ENCODE data around the gene RINL. TPM values are rescaled to one million over a fixed set of nuclear protein-coding genes. Genes with fewer than 3 reads are reported as not detected.

The RINL gene
- polyA plus RNA-seq, 1 donor from 2014 or later = 0.77 TPM

DNA sequence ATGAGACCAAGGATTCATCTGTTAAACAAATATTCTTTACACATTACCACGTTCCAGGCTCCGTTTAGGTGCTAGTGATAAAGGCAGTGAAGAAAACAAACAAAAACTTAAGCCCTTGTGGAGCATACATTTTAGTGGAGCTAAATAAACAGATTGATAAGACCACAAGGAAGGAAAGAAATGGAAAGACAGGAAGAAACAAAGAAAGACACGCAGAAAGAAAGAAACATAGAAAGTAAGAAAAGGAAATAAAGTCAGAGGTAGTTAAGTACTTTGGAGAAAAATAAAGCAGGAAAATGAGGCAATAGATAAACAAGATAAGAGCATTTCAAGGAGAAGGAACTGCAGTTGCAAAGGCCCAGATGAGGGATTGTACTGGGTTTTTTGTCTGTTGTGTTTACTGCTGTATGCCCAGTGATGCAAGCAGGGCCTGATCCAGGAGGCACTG, 22.7 kb upstream of the RINL start:
- Histone ChIP-seq H3F3A (ENCODE audit: insufficient read depth, low read length, poor library complexity, severe bottlenecking) (no peaks in the 10 kb centered on the region), H3K79me2 (replicated peaks; ENCODE audit: insufficient read depth, low read length) (no peaks in the 10 kb centered on the region), H2AFZ (ENCODE audit: low read depth, low read length) (peak overlapping the region; percentile 87), H3K27ac (ENCODE audit: low read length) (peak overlapping the region; percentile 82), H3K4me3 (ENCODE audit: low read length) (peak overlapping the region; percentile 83), H3K9me3 (ENCODE audit: low read length) (no peaks in the 10 kb centered on the region), H3K9ac (ENCODE audit: low read length) (peak overlapping the region; percentile 74), H3K36me3 (ENCODE audit: insufficient read depth, low read length) (no peaks in the 10 kb centered on the region), H3K4me2 (ENCODE audit: low read length) (peak overlapping the region; percentile 97), H4K20me1 (ENCODE audit: insufficient read depth) (no peaks in the 10 kb centered on the region), H3K9me2 (ENCODE audit: insufficient read depth, low read length) (no peaks in the 10 kb centered on the region), H3K27me3 (ENCODE audit: insufficient read depth, low read depth, low read length) (no peaks in the 10 kb centered on the region)
- no peak for TF ChIP-seq CTCF (IDR thresholded peaks at IDR 0.05; ENCODE audit: poor library complexity, severe bottlenecking)
- no peak for TF ChIP-seq SMC3 (conservative IDR thresholded peaks at IDR 0.05; ENCODE audit: poor library complexity)
- TF ChIP-seq REST (IDR thresholded peaks at IDR 0.05; ENCODE audit: borderline replicate concordance) = no peak
- TF ChIP-seq MXI1 (conservative IDR thresholded peaks at IDR 0.05; ENCODE audit: poor library complexity, severe bottlenecking) = no peak
- TF ChIP-seq POLR2AphosphoS5 (IDR thresholded peaks at IDR 0.05) = no peak
- no peak for TF ChIP-seq RAD21 (conservative IDR thresholded peaks at IDR 0.05)
- no peak for TF ChIP-seq EZH2 (IDR thresholded peaks at IDR 0.05; ENCODE audit: borderline replicate concordance, insufficient read depth, low read length, poor library complexity, severe bottlenecking)
- no peak for TF ChIP-seq TAF1 (IDR thresholded peaks at IDR 0.05; ENCODE audit: low read depth)
- no peak for TF ChIP-seq EP300 (conservative IDR thresholded peaks at IDR 0.05; ENCODE audit: poor library complexity, severe bottlenecking)

- H3K27me3 ChIP-seq (ENCODE audit: insufficient read depth, low read depth, low read length) = no peaks in the 10 kb centered on the region
- no peaks in the 10 kb centered on the region for H3K79me2 ChIP-seq (replicated peaks; ENCODE audit: insufficient read depth, low read length)
- H2AFZ ChIP-seq (ENCODE audit: low read depth, low read length) = peak overlapping the region; percentile 87
- peak overlapping the region; percentile 82 for H3K27ac ChIP-seq (ENCODE audit: low read length)
- H3K4me2 ChIP-seq (ENCODE audit: low read length) = peak overlapping the region; percentile 97
- H4K20me1 ChIP-seq (ENCODE audit: insufficient read depth) = no peaks in the 10 kb centered on the region
- H3K9me3 ChIP-seq (ENCODE audit: low read length) = no peaks in the 10 kb centered on the region
- no peaks in the 10 kb centered on the region for H3K36me3 ChIP-seq (ENCODE audit: insufficient read depth, low read length)
- H3K4me3 ChIP-seq (ENCODE audit: low read length) = peak overlapping the region; percentile 83
- H3F3A ChIP-seq (ENCODE audit: insufficient read depth, low read length, poor library complexity, severe bottlenecking) = no peaks in the 10 kb centered on the region
- H3K9ac ChIP-seq (ENCODE audit: low read length) = peak overlapping the region; percentile 74
- no peaks in the 10 kb centered on the region for H3K9me2 ChIP-seq (ENCODE audit: insufficient read depth, low read length)
- TF ChIP-seq SMC3 (conservative IDR thresholded peaks at IDR 0.05; ENCODE audit: poor library complexity) = peak; percentile 14
- TF ChIP-seq EZH2 (IDR thresholded peaks at IDR 0.05; ENCODE audit: borderline replicate concordance, insufficient read depth, low read length, poor library complexity, severe bottlenecking) = no peak
- peak; percentile 17 for TF ChIP-seq TAF1 (IDR thresholded peaks at IDR 0.05; ENCODE audit: low read depth)
- peak; percentile 36 for TF ChIP-seq POLR2AphosphoS5 (IDR thresholded peaks at IDR 0.05)
- TF ChIP-seq RAD21 (conservative IDR thresholded peaks at IDR 0.05) = no peak
- no peak for TF ChIP-seq REST (IDR thresholded peaks at IDR 0.05; ENCODE audit: borderline replicate concordance)
- TF ChIP-seq MXI1 (conservative IDR thresholded peaks at IDR 0.05; ENCODE audit: poor library complexity, severe bottlenecking) = no peak
- TF ChIP-seq CTCF (IDR thresholded peaks at IDR 0.05; ENCODE audit: poor library complexity, severe bottlenecking) = no peak
These were observed 22.1 kb upstream of the RINL start for GRCh38 chr19:38900202-38900629.

Data from neural cell (in vitro differentiated cells).